Measurements from ENCODE around the gene MCFD2. TPM values are rescaled to one million over a fixed set of nuclear protein-coding genes. Genes with fewer than 3 reads are reported as not detected.

The MCFD2 gene
- total and polyA plus RNA-seq, 2 donors (not counting 1 experiment from before 2014, with no cell fraction given): 31.6 to 53.3 TPM

- Histone ChIP-seq H3K4me2 (replicated peaks; ENCODE audit: low read depth, low read length, poor library complexity, severe bottlenecking) (no peak overlapping the region), H4K20me1 (ENCODE audit: control insufficient read depth, insufficient read depth, low read length, poor library complexity, severe bottlenecking) (peaks cover 76% of the 10 kb centered on the region), H3K27me3 (replicated peaks in 1 of 4; ENCODE audit: control extremely low read depth in 1 of 4, control insufficient read depth in 3 of 4, insufficient read depth in 4 of 4, low read length in 3 of 4) (no peaks in the 10 kb centered on the region), H2AFZ (ENCODE audit: insufficient read depth, low read depth, low read length, poor library complexity, severe bottlenecking) (no peak overlapping the region), H3K4me3 (ENCODE audit: control extremely low read depth in 1 of 5, extremely low read depth in 1 of 5, insufficient read depth in 1 of 5, low read depth in 2 of 5, low read length in 4 of 5) (no peak overlapping the region), H3K4me1 (ENCODE audit: control insufficient read depth in 2 of 2, insufficient read depth in 2 of 2, low read length in 2 of 2) (no peaks in the 10 kb centered on the region), H3K36me3 (replicated peaks in 1 of 2; ENCODE audit: control extremely low read depth in 1 of 2, control insufficient read depth in 1 of 2, extremely low read depth in 1 of 2, insufficient read depth in 2 of 2, low read length in 1 of 2) (peaks cover 0 to 76% of the 10 kb centered on the region in 2 experiments), H3K9me3 (ENCODE audit: control extremely low read depth in 1 of 3, control insufficient read depth in 2 of 3, insufficient read depth in 1 of 3, low read length in 2 of 3) (no peaks in the 10 kb centered on the region), H3K9ac (ENCODE audit: low read length) (no peak overlapping the region), H3K27ac (ENCODE audit: low read length in 2 of 2) (no peak overlapping the region), H3K79me2 (ENCODE audit: control insufficient read depth, insufficient read depth, low read length) (peaks cover 94% of the 10 kb centered on the region)
- CTCF ChIA-PET: interaction anchor here (2.3 kb wide), 1 partner anchor 359 kb away, joined by 9 read pairs; no protein-coding TSS in a partner anchor
- WGBS (ENCODE audit: insufficient coverage): 100% methylated on average over 2 of the region's 4 CpGs
- no peak for TF ChIP-seq EZH2 (IDR thresholded peaks at IDR 0.05; ENCODE audit: borderline replicate concordance, insufficient read depth, low read depth, low read length, poor library complexity, severe bottlenecking)
- TF ChIP-seq, protein P1, sequence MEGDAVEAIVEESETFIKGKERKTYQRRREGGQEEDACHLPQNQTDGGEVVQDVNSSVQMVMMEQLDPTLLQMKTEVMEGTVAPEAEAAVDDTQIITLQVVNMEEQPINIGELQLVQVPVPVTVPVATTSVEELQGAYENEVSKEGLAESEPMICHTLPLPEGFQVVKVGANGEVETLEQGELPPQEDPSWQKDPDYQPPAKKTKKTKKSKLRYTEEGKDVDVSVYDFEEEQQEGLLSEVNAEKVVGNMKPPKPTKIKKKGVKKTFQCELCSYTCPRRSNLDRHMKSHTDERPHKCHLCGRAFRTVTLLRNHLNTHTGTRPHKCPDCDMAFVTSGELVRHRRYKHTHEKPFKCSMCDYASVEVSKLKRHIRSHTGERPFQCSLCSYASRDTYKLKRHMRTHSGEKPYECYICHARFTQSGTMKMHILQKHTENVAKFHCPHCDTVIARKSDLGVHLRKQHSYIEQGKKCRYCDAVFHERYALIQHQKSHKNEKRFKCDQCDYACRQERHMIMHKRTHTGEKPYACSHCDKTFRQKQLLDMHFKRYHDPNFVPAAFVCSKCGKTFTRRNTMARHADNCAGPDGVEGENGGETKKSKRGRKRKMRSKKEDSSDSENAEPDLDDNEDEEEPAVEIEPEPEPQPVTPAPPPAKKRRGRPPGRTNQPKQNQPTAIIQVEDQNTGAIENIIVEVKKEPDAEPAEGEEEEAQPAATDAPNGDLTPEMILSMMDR (IDR thresholded peaks at IDR 0.05): no peak
- H3K9me3 Mint-ChIP-seq (ENCODE audit: insufficient read depth): no peaks in the 10 kb centered on the region
- no peaks in the 10 kb centered on the region for H3K27me3 Mint-ChIP-seq
- POLR2A ChIA-PET: no interaction called here
- H3K4me3 Mint-ChIP-seq: no peak overlapping the region
- ATAC-seq (ENCODE audit: low read depth) (no peak), DNase-seq (no peak)
- peak overlapping the region; percentile 56 for H3K27ac Mint-ChIP-seq
- intact Hi-C loops (cut with micrococcal nuclease): no loop called here
- H3K4me1 Mint-ChIP-seq: peaks cover 32% of the 10 kb centered on the region
Measured at GRCh38 chr2:46963210-46963609, 47.6 kb upstream of the MCFD2 start.

GRCh38 chr2:46962751-46963150 lies 47.1 kb upstream of the MCFD2 start:
- Mint-ChIP-seq H3K4me3 (no peak overlapping the region), H3K27ac (peak overlapping the region; percentile 56), H3K4me1 (peaks cover 32% of the 10 kb centered on the region), H3K9me3 (ENCODE audit: insufficient read depth) (no peaks in the 10 kb centered on the region), H3K27me3 (no peaks in the 10 kb centered on the region)
- H4K20me1 ChIP-seq (ENCODE audit: control insufficient read depth, insufficient read depth, low read length, poor library complexity, severe bottlenecking): peaks cover 76% of the 10 kb centered on the region
- H3K9me3 ChIP-seq (ENCODE audit: control extremely low read depth in 1 of 3, control insufficient read depth in 2 of 3, insufficient read depth in 1 of 3, low read length in 2 of 3): no peaks in the 10 kb centered on the region
- no peak for ATAC-seq (ENCODE audit: low read depth)
- intact Hi-C loops (cut with micrococcal nuclease): no loop called here
- H3K27me3 ChIP-seq (replicated peaks in 1 of 4; ENCODE audit: control extremely low read depth in 1 of 4, control insufficient read depth in 3 of 4, insufficient read depth in 4 of 4, low read length in 3 of 4): no peaks in the 10 kb centered on the region
- no peak overlapping the region for H3K27ac ChIP-seq (ENCODE audit: low read length in 2 of 2)
- no peak for DNase-seq
- no peak overlapping the region for H2AFZ ChIP-seq (ENCODE audit: insufficient read depth, low read depth, low read length, poor library complexity, severe bottlenecking)
- no peak overlapping the region for H3K9ac ChIP-seq (ENCODE audit: low read length)
- no peak for TF ChIP-seq EZH2 (IDR thresholded peaks at IDR 0.05; ENCODE audit: borderline replicate concordance, insufficient read depth, low read depth, low read length, poor library complexity, severe bottlenecking)
- TF ChIP-seq, protein P1 (IDR thresholded peaks at IDR 0.05): no peak
- 100% methylated on average over 2 of the region's 2 CpGs for WGBS (ENCODE audit: insufficient coverage)
- H3K4me3 ChIP-seq (ENCODE audit: control extremely low read depth in 1 of 5, extremely low read depth in 1 of 5, insufficient read depth in 1 of 5, low read depth in 2 of 5, low read length in 4 of 5): no peak overlapping the region
- peaks cover 0 to 76% of the 10 kb centered on the region in 2 experiments for H3K36me3 ChIP-seq (replicated peaks in 1 of 2; ENCODE audit: control extremely low read depth in 1 of 2, control insufficient read depth in 1 of 2, extremely low read depth in 1 of 2, insufficient read depth in 2 of 2, low read length in 1 of 2)
- CTCF ChIA-PET: interaction anchor here (0.8 kb wide), 1 partner anchor 18 kb away, joined by 3 read pairs; no protein-coding TSS in a partner anchor
- POLR2A ChIA-PET: no interaction called here
- H3K4me2 ChIP-seq (replicated peaks; ENCODE audit: low read depth, low read length, poor library complexity, severe bottlenecking): no peak overlapping the region
- H3K4me1 ChIP-seq (ENCODE audit: control insufficient read depth in 2 of 2, insufficient read depth in 2 of 2, low read length in 2 of 2): no peaks in the 10 kb centered on the region
- peaks cover 94% of the 10 kb centered on the region for H3K79me2 ChIP-seq (ENCODE audit: control insufficient read depth, insufficient read depth, low read length)

All from B cell (primary cell).